ENCODE results near the gene BGLAP.

BGLAP gene

GRCh38 chr1:156228501-156228900 is 13.5 kb upstream of the BGLAP start:
- H3K36me3 ChIP-seq (ENCODE audit: control insufficient read depth, insufficient read depth, low read length) = peaks cover 10% of the 10 kb centered on the region
- H3K4me3 ChIP-seq (replicated peaks; ENCODE audit: low read depth, low read length) = no peak overlapping the region
- no peaks in the 10 kb centered on the region for H3K27me3 ChIP-seq (replicated peaks; ENCODE audit: control insufficient read depth, insufficient read depth, low read length)
- no peak for TF ChIP-seq CTCF (IDR thresholded peaks at IDR 0.05; ENCODE audit: insufficient read depth, low read length, poor library complexity, severe bottlenecking)
- DNase-seq (ENCODE audit: extremely low read depth, insufficient read length) = no peak

DNA sequence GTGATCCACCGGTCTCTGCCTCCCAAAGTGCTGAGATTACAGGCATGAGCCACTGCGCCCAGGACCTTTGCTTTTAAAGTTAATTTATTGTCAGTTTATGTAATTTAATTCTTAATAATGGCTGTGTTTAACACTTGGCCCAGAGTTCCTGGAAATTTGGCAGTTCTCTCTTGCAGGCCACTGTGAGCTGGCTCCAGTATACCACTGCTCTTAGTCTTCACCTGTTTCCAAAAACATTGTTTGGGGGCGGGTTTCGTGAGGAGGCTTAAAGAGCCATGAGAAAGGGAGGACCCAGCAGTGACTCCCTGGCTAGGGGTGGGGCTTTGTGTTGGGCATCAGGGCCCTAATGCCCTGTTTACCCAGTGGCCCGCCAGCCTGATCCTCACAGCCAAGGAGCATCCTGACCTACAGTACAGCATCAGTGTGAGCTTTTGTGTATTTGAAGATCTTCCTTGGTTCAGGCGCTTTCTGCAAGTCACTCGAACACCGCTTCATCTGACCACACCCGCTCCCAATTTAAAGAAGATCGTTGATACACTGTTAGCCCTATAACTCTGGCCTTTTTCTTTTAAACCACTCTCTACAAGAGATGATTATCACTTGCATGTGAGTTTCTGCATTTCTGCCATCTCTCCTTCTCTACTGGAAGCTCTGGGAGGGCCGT is 12.0 kb upstream of the BGLAP start:
- TF ChIP-seq CTCF (IDR thresholded peaks at IDR 0.05; ENCODE audit: insufficient read depth, low read length, poor library complexity, severe bottlenecking) = no peak
- H3K4me3 ChIP-seq (replicated peaks; ENCODE audit: low read depth, low read length) = no peak overlapping the region
- H3K36me3 ChIP-seq (ENCODE audit: control insufficient read depth, insufficient read depth, low read length) = peaks cover 12% of the 10 kb centered on the region
- no peak for DNase-seq (ENCODE audit: extremely low read depth, insufficient read length)
- no peaks in the 10 kb centered on the region for H3K27me3 ChIP-seq (replicated peaks; ENCODE audit: control insufficient read depth, insufficient read depth, low read length)

DNA sequence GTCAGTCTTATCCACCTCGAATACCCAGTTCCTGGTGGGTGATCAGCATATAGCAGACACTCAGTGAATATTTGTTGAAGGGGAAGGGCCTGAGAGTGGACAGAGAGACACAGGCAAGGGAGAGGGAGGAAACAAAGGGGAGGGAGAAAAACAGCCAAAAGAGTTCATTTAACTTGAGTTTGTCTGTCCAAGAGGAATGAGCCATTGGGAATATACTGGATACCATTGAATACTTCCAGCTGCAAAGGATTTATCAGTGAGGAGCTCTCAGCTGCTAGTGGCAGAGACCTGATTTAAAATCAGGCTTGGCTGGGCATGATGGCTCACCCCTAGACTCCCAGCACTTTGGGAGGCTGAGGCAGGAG is 11.5 kb upstream of the BGLAP start:
- H3K27me3 ChIP-seq (replicated peaks; ENCODE audit: control insufficient read depth, insufficient read depth, low read length) = no peaks in the 10 kb centered on the region
- no peak for DNase-seq (ENCODE audit: extremely low read depth, insufficient read length)
- no peak overlapping the region for H3K4me3 ChIP-seq (replicated peaks; ENCODE audit: low read depth, low read length)
- H3K36me3 ChIP-seq (ENCODE audit: control insufficient read depth, insufficient read depth, low read length) = peaks cover 12% of the 10 kb centered on the region
- no peak for TF ChIP-seq CTCF (IDR thresholded peaks at IDR 0.05; ENCODE audit: insufficient read depth, low read length, poor library complexity, severe bottlenecking)

- no peak overlapping the region for H3K4me3 ChIP-seq (replicated peaks; ENCODE audit: low read depth, low read length)
- no peaks in the 10 kb centered on the region for H3K27me3 ChIP-seq (replicated peaks; ENCODE audit: control insufficient read depth, insufficient read depth, low read length)
- no peak for TF ChIP-seq CTCF (IDR thresholded peaks at IDR 0.05; ENCODE audit: insufficient read depth, low read length, poor library complexity, severe bottlenecking)
- H3K36me3 ChIP-seq (ENCODE audit: control insufficient read depth, insufficient read depth, low read length) = peaks cover 20% of the 10 kb centered on the region
- no peak for DNase-seq (ENCODE audit: extremely low read depth, insufficient read length)
These were observed 9.6 kb upstream of the BGLAP start for GRCh38 chr1:156232201-156232894.

GRCh38 chr1:156233426-156234127 is 8.4 kb upstream of the BGLAP start:
- DNase-seq (ENCODE audit: extremely low read depth, insufficient read length) = no peak
- no peak for TF ChIP-seq CTCF (IDR thresholded peaks at IDR 0.05; ENCODE audit: insufficient read depth, low read length, poor library complexity, severe bottlenecking)
- H3K36me3 ChIP-seq (ENCODE audit: control insufficient read depth, insufficient read depth, low read length) = peaks cover 23% of the 10 kb centered on the region
- no peaks in the 10 kb centered on the region for H3K27me3 ChIP-seq (replicated peaks; ENCODE audit: control insufficient read depth, insufficient read depth, low read length)
- H3K4me3 ChIP-seq (replicated peaks; ENCODE audit: low read depth, low read length) = no peak overlapping the region

Measured in GM06990 (cell line).